A673 (cell line): Measurements from ENCODE around the gene CATSPERB.

Source experiments
- CTCF ChIP-seq: fragments of 300-800, 200-600 bp; sonication (generic); conservative IDR thresholded peaks from 2 replicates; pipeline ENCODE4 v1.5.1; 2017; ENCODE audit warnings: low read depth, mild to moderate bottlenecking, antibody characterized with exemption, low read length, moderate library complexity, mixed read lengths
- EZH2 ChIP-seq: fragments of 200-600 bp; sonication (generic); IDR thresholded peaks from 2 replicates; pipeline ENCODE4 v1.6.1; 2017; ENCODE audit warnings: borderline replicate concordance, low read depth, mild to moderate bottlenecking, mixed read lengths, antibody characterized with exemption, low read length; ENCODE audit not compliant: poor library complexity, severe bottlenecking

GRCh38 chr14:91536327-91536726 is 195.6 kb downstream of the CATSPERB start:
- TF ChIP-seq CTCF (no peak), EZH2 (no peak)
